Measurements from ENCODE around the gene SPHK2. TPM values are rescaled to one million over a fixed set of nuclear protein-coding genes. Genes with fewer than 3 reads are reported as not detected.

SPHK2 gene
- total RNA-seq, 4 donors from 2014 or later = 28.0 to 34.7 (median 30.1) TPM

DNA sequence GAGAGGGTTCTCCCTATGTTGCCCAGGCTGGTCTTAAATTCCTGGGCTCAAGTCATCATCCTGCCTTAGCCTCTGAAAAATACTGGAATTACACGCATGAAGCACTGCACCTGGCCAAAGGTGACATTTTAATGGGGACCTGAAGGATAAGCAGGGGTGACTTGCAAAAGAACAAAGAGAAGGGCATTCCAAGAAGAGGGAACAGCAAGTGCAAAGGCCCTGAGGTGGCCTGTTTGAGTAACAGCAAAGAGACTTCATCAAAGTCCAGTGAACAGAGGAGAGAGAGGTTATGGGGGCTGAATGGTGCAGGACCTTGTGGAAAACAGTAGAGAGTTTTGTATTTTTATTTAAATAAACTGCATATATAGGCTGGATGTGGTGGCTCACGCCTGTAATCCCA lies 22.5 kb downstream of the SPHK2 start:
- no peaks in the 10 kb centered on the region for H3K27me3 ChIP-seq
- H3K9me3 ChIP-seq = no peaks in the 10 kb centered on the region
- no peak for DNase-seq (ENCODE audit: low spot score in 2 of 2)
- H3K36me3 ChIP-seq = no peaks in the 10 kb centered on the region
- 85 to 93% methylated on average over 2 of the region's 2 CpGs for WGBS, 2 donors
- H3K4me1 ChIP-seq = peaks cover 0 to 38% (median 17%) of the 10 kb centered on the region in 4 donors
- TF ChIP-seq, protein P1, sequence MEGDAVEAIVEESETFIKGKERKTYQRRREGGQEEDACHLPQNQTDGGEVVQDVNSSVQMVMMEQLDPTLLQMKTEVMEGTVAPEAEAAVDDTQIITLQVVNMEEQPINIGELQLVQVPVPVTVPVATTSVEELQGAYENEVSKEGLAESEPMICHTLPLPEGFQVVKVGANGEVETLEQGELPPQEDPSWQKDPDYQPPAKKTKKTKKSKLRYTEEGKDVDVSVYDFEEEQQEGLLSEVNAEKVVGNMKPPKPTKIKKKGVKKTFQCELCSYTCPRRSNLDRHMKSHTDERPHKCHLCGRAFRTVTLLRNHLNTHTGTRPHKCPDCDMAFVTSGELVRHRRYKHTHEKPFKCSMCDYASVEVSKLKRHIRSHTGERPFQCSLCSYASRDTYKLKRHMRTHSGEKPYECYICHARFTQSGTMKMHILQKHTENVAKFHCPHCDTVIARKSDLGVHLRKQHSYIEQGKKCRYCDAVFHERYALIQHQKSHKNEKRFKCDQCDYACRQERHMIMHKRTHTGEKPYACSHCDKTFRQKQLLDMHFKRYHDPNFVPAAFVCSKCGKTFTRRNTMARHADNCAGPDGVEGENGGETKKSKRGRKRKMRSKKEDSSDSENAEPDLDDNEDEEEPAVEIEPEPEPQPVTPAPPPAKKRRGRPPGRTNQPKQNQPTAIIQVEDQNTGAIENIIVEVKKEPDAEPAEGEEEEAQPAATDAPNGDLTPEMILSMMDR (IDR thresholded peaks at IDR 0.05) = no peak
- no peak for TF ChIP-seq POLR2A (IDR thresholded peaks at IDR 0.05)
- no peak for TF ChIP-seq EP300 (IDR thresholded peaks at IDR 0.05)
- H3K4me3 ChIP-seq = no peak overlapping the region
- H3K27ac ChIP-seq = no peak overlapping the region

DNA sequence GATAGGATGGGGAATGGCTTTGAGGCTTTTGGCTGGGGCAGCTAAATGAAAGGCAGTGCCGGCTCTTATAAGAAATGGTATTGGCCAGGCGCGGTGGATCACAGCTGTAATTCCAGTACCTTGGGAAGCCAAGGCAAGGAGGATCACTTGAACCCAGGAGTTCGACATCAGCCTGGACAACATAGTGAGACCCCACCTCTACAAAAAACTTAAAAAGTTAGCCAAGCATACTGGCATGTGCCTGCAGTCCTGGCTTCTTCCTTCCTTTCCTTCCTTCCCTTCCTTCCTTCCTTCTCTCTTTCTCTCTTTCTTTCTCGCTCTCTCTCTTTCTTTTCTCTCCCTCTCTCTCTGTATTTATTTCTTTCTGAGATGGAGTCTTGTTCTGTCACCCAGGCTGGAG lies 23.6 kb downstream of the SPHK2 start:
- H3K4me1 ChIP-seq = peaks cover 0 to 38% (median 17%) of the 10 kb centered on the region in 4 donors
- no peak for DNase-seq (ENCODE audit: low spot score in 2 of 2)
- TF ChIP-seq, protein P1 (IDR thresholded peaks at IDR 0.05) = no peak
- TF ChIP-seq POLR2A (IDR thresholded peaks at IDR 0.05) (no peak), EP300 (IDR thresholded peaks at IDR 0.05) (no peak)

DNA sequence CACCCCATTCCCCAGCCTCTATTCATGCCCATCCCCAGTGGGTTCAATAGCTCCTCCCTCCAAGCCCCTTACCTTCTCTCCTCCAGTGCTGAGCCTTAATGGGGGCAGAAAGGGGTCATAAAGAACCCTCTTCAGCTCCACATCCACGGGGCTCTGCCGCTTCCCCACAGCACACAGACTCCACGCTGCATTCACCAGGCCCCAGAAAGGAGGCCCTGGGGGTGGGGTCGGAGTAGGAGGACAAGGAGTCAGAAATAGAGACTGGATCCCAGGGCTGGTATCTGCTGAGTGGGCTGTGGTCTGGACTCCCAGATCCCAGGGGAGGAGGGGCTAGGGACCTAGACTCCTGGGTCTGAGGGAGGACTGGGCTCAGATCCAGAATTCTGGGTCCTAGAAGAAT lies 25.0 kb downstream of the SPHK2 start:
- Histone ChIP-seq H3K4me3 (no peak overlapping the region), H3K36me3 (no peaks in the 10 kb centered on the region), H3K27ac (no peak overlapping the region), H3K27me3 (no peaks in the 10 kb centered on the region), H3K9me3 (no peaks in the 10 kb centered on the region), H3K4me1 (peaks cover 0 to 27% (median 10%) of the 10 kb centered on the region in 4 donors)
- 59 to 76% methylated on average over 4 of the region's 4 CpGs for WGBS, 2 donors
- DNase-seq (ENCODE audit: low spot score in 2 of 2) = no peak
- TF ChIP-seq EP300 (IDR thresholded peaks at IDR 0.05) = no peak
- TF ChIP-seq, protein P1 (IDR thresholded peaks at IDR 0.05) = no peak

More for the DNA sequence above, 23.6 kb downstream of the SPHK2 start:
- H3K36me3 ChIP-seq = no peaks in the 10 kb centered on the region
- no peaks in the 10 kb centered on the region for H3K9me3 ChIP-seq
- H3K27ac ChIP-seq = no peak overlapping the region
- no peak overlapping the region for H3K4me3 ChIP-seq
- 88 to 89% methylated on average over 5 of the region's 5 CpGs for WGBS, 2 donors
- no peaks in the 10 kb centered on the region for H3K27me3 ChIP-seq

DNA sequence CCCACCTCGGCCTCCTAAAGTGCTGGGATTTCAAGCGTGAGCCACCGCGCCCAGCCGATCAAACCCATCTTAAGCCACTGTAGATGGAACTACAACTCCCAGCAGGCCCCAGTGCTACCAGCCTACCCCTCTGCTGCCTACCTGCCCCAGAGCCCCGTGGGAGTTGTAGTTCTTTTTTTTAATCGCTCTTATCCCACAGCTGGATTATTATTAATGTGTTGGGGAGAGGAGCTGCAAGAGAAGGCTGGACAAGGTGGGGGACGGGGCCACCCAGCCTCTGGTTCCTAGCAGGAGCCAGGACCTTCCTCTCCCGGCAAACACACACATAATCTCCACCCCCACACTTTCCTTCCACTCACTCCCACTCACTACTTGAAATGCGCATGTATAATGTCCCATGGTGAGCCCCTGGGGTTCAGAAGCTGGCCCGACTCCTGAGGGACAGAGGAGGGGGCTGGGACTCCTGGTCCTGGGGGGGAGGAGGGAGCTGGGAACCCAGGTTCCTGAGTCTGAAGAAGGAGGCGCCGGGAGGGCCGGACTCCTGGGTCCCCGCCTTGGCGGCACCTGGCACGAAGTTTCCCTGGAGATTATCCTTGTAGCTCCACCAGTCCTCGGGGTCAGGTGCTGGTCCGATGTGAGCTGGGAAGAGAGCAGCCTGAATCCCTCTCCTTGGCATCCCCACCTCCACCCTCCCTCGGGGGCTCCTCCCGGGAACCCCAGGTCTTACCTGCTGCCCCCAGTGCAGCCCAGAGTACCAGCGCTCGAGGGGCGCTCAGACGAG lies 25.7 kb downstream of the SPHK2 start:
- Histone ChIP-seq H3K27me3 (no peaks in the 10 kb centered on the region), H3K4me3 (peak overlapping the region; percentile 59 to 67 (median 66)), H3K36me3 (no peaks in the 10 kb centered on the region), H3K4me1 (peaks cover 0 to 27% (median 10%) of the 10 kb centered on the region in 4 donors), H3K27ac (peak overlapping the region; percentile 86 to 96 (median 91)), H3K9me3 (no peaks in the 10 kb centered on the region)
- WGBS, 2 donors = 3 to 11% methylated on average over 18 to 25 of the region's 25 CpGs
- TF ChIP-seq POLR2A (IDR thresholded peaks at IDR 0.05) = peak in 1 of 2 donors; percentile 41
- TF ChIP-seq EP300 (IDR thresholded peaks at IDR 0.05) = peak; percentile 48 to 49
- TF ChIP-seq, protein P1 (IDR thresholded peaks at IDR 0.05) = no peak
- DNase-seq (ENCODE audit: low spot score in 2 of 2) = peak; percentile 66 to 84

DNA sequence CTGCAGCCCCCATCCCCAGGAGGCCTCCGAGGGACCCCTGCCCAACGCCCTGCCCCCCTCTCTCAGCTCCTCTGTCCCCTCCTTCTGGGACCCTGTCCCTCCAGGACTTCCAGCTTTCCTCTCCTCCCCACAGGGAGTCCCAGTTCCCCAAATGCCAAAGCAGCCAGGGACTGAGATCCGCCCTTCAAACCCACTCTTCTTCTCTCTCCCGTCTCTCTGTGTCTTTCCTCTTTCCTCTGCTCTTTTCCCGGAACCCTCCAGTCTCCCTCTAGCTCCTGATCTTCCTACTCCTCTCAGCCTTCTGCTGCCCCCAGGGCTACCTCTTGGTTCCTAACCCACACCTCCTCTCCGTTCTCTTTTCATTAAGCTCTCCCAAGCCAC lies 26.3 kb downstream of the SPHK2 start:
- no peaks in the 10 kb centered on the region for H3K27me3 ChIP-seq
- DNase-seq (ENCODE audit: low spot score in 2 of 2) = no peak
- TF ChIP-seq, protein P1 (IDR thresholded peaks at IDR 0.05) = no peak
- TF ChIP-seq EP300 (IDR thresholded peaks at IDR 0.05) (no peak), POLR2A (IDR thresholded peaks at IDR 0.05) (no peak)
- peaks cover 0 to 27% (median 10%) of the 10 kb centered on the region in 4 donors for H3K4me1 ChIP-seq
- no peaks in the 10 kb centered on the region for H3K9me3 ChIP-seq
- peak overlapping the region; percentile 86 to 96 (median 91) for H3K27ac ChIP-seq
- no peaks in the 10 kb centered on the region for H3K36me3 ChIP-seq
- WGBS, 2 donors = 0 to 2% methylated on average over 6 of the region's 6 CpGs
- peak overlapping the region; percentile 59 to 67 (median 66) for H3K4me3 ChIP-seq
